GM12875 (cell line): ENCODE results near the gene MAP3K4.

Source experiments
- H3K4me3 ChIP-seq: one replicate; pipeline ENCODE4 v1.5.1; 2011; ENCODE audit warnings: low read depth, low read length, control low read depth
- CTCF ChIP-seq: IDR thresholded peaks from 2 replicates; pipeline ENCODE4 v1.5.1; 2011; ENCODE audit warnings: low read depth, mild to moderate bottlenecking, control low read depth, inconsistent platforms, low read length, moderate library complexity, borderline replicate concordance; ENCODE audit not compliant: insufficient read depth

MAP3K4 gene

GRCh38 chr6:161080263-161080970, 88.8 kb downstream of the MAP3K4 start:
- no peak overlapping the region for H3K4me3 ChIP-seq
- no peak for TF ChIP-seq CTCF

- TF ChIP-seq CTCF: no peak
- no peak overlapping the region for H3K4me3 ChIP-seq
These were observed 90.6 kb downstream of the MAP3K4 start for GRCh38 chr6:161082215-161082614.

GRCh38 chr6:161085246-161085645, 93.7 kb downstream of the MAP3K4 start:
- no peak overlapping the region for H3K4me3 ChIP-seq
- no peak for TF ChIP-seq CTCF

- no peak for TF ChIP-seq CTCF
- H3K4me3 ChIP-seq: no peak overlapping the region
These were observed 97.2 kb downstream of the MAP3K4 start for GRCh38 chr6:161088676-161089328.

- no peak for TF ChIP-seq CTCF
- H3K4me3 ChIP-seq: no peak overlapping the region
These were observed 99.6 kb downstream of the MAP3K4 start for GRCh38 chr6:161091151-161091550.

GRCh38 chr6:161091972-161092701, 100.6 kb downstream of the MAP3K4 start:
- no peak overlapping the region for H3K4me3 ChIP-seq
- no peak for TF ChIP-seq CTCF

- H3K4me3 ChIP-seq: no peak overlapping the region
- TF ChIP-seq CTCF: no peak
These were observed 103.4 kb downstream of the MAP3K4 start for GRCh38 chr6:161094955-161095354.
